ENCODE results near the gene FGD2.

The FGD2 gene

GRCh38 chr6:37017606-37018197, 12.2 kb downstream of the FGD2 start:
- no peak for DNase-seq (ENCODE audit: low read depth in 1 of 2, low spot score in 1 of 2)

- peak; percentile 75 to 82 for DNase-seq (ENCODE audit: low read depth in 1 of 2, low spot score in 1 of 2)
Measured at GRCh38 chr6:37018198-37019064, 13.0 kb downstream of the FGD2 start.

- no peak for DNase-seq (ENCODE audit: low read depth in 1 of 2, low spot score in 1 of 2)
Measured at GRCh38 chr6:37019065-37019450, 13.6 kb downstream of the FGD2 start.

GRCh38 chr6:37020381-37020780, 14.9 kb downstream of the FGD2 start:
- DNase-seq (ENCODE audit: low read depth in 1 of 2, low spot score in 1 of 2), result no peak

- no peak for DNase-seq (ENCODE audit: low read depth in 1 of 2, low spot score in 1 of 2)
Measured at GRCh38 chr6:37020812-37021211, 15.4 kb downstream of the FGD2 start.

GRCh38 chr6:37021356-37022129, 16.1 kb downstream of the FGD2 start:
- DNase-seq (ENCODE audit: low read depth in 1 of 2, low spot score in 1 of 2), result peak; percentile 40 to 49

GRCh38 chr6:37022135-37022863, 16.8 kb downstream of the FGD2 start:
- no peak for DNase-seq (ENCODE audit: low read depth in 1 of 2, low spot score in 1 of 2)

GRCh38 chr6:37024656-37025337, 19.3 kb downstream of the FGD2 start:
- peak in 1 of 2 donors; percentile 38 for DNase-seq (ENCODE audit: low read depth in 1 of 2, low spot score in 1 of 2)

GRCh38 chr6:37025621-37026466, 20.4 kb downstream of the FGD2 start:
- DNase-seq (ENCODE audit: low read depth in 1 of 2, low spot score in 1 of 2), result no peak

- DNase-seq (ENCODE audit: low read depth in 1 of 2, low spot score in 1 of 2), result no peak
Measured at GRCh38 chr6:37027036-37027720, 21.7 kb downstream of the FGD2 start.

- DNase-seq (ENCODE audit: low read depth in 1 of 2, low spot score in 1 of 2), result no peak
Measured at GRCh38 chr6:37027811-37028469, 22.5 kb downstream of the FGD2 start.

GRCh38 chr6:37029249-37029971, 24.0 kb downstream of the FGD2 start:
- DNase-seq (ENCODE audit: low read depth in 1 of 2, low spot score in 1 of 2), result no peak

- DNase-seq (ENCODE audit: low read depth in 1 of 2, low spot score in 1 of 2), result no peak
Measured at GRCh38 chr6:37030599-37030998, 25.1 kb downstream of the FGD2 start.

- no peak for DNase-seq (ENCODE audit: low read depth in 1 of 2, low spot score in 1 of 2)
Measured at GRCh38 chr6:37032239-37032638, 26.8 kb downstream of the FGD2 start.

GRCh38 chr6:37033255-37033654, 27.8 kb downstream of the FGD2 start:
- no peak for DNase-seq (ENCODE audit: low read depth in 1 of 2, low spot score in 1 of 2)

- no peak for DNase-seq (ENCODE audit: low read depth in 1 of 2, low spot score in 1 of 2)
Measured at GRCh38 chr6:37033819-37034795, 28.7 kb downstream of the FGD2 start.

- DNase-seq (ENCODE audit: low read depth in 1 of 2, low spot score in 1 of 2), result no peak
Measured at GRCh38 chr6:37036146-37036545, 30.7 kb downstream of the FGD2 start.
